Mammary epithelial cell (primary cell): ENCODE data around the gene GAP43.

Experiments
- CTCF ChIP-seq, 2 donors: IDR thresholded peaks in 1 of 2; conservative IDR thresholded peaks in 1 of 2; 2 replicates each; pipeline ENCODE4 v1.5.1; 2011 to 2012; ENCODE audit warnings: inconsistent platforms in 2 of 2, low read length in 2 of 2, mild to moderate bottlenecking in 2 of 2, control low read depth in 1 of 2, low read depth in 1 of 2; ENCODE audit not compliant: insufficient read depth in 1 of 2; ENCODE audit errors: extremely low read depth in 1 of 2
- EZH2 ChIP-seq: IDR thresholded peaks from 2 replicates; pipeline ENCODE4 v1.6.1; 2012; ENCODE audit warnings: low read length, inconsistent platforms, borderline replicate concordance

GRCh38 chr3:115616461-115616860, 6.8 kb upstream of the GAP43 start:
- TF ChIP-seq CTCF (conservative IDR thresholded peaks at IDR 0.05 in 1 of 2, IDR thresholded peaks at IDR 0.05 in 1 of 2; ENCODE audit: extremely low read depth in 1 of 2, insufficient read depth in 1 of 2, low read depth in 1 of 2, low read length in 2 of 2): no peak
- TF ChIP-seq EZH2: no peak
